ENCODE data around the gene TTC39C.

Gene TTC39C

GRCh38 chr18:23992941-23993280 is 21.6 kb upstream of the TTC39C start:
- DNase-seq (ENCODE audit: low spot score), result no peak
- TF ChIP-seq CTCF (IDR thresholded peaks at IDR 0.05; ENCODE audit: extremely low read depth, missing control alignments), result no peak

- no peak for TF ChIP-seq CTCF (IDR thresholded peaks at IDR 0.05; ENCODE audit: extremely low read depth, missing control alignments)
- DNase-seq (ENCODE audit: low spot score), result no peak
Observed at GRCh38 chr18:23994361-23994902, 20.1 kb upstream of the TTC39C start.

GRCh38 chr18:23995180-23995579 is 19.4 kb upstream of the TTC39C start:
- no peak for TF ChIP-seq CTCF (IDR thresholded peaks at IDR 0.05; ENCODE audit: extremely low read depth, missing control alignments)
- DNase-seq (ENCODE audit: low spot score), result no peak

- no peak for TF ChIP-seq CTCF (IDR thresholded peaks at IDR 0.05; ENCODE audit: extremely low read depth, missing control alignments)
- no peak for DNase-seq (ENCODE audit: low spot score)
Observed at GRCh38 chr18:23998018-23998417, 16.5 kb upstream of the TTC39C start.

- DNase-seq (ENCODE audit: low spot score), result no peak
- TF ChIP-seq CTCF (IDR thresholded peaks at IDR 0.05; ENCODE audit: extremely low read depth, missing control alignments), result no peak
Observed at GRCh38 chr18:23998820-23999219, 15.7 kb upstream of the TTC39C start.

GRCh38 chr18:24000613-24001490 is 13.7 kb upstream of the TTC39C start:
- TF ChIP-seq CTCF (IDR thresholded peaks at IDR 0.05; ENCODE audit: extremely low read depth, missing control alignments), result no peak
- DNase-seq (ENCODE audit: low spot score), result no peak

GRCh38 chr18:24002479-24002878 is 12.1 kb upstream of the TTC39C start:
- no peak for TF ChIP-seq CTCF (IDR thresholded peaks at IDR 0.05; ENCODE audit: extremely low read depth, missing control alignments)
- DNase-seq (ENCODE audit: low spot score), result no peak
